GOT3 (cell line): ENCODE measurements around the gene CPNE8.

ENCODE experiments used
- DNase-seq: peaks from one replicate; lab custom pipeline; 2025; ENCODE audit warnings: mixed read lengths; lab: John Stamatoyannopoulos, UW

Gene CPNE8

DNA sequence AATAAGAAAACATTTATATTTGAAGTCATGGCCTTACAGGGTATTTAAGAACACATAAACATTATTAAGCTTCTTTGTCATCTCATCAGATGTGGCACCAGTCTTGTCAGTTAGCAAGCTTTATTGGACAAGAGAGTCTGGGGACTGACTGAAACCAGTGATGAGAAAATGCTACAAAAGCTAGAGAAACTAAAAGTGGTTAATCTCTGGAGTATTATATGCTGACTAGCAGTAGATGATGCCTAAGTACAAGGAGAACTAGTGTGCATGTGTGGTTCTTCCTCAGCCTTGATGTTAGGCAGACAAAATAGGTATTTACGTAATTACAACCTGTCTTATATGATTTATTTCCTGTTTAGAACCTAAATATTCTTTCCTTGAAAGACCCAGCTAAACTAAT lies 176.5 kb downstream of the CPNE8 start:
- DNase-seq, result no peak

DNA sequence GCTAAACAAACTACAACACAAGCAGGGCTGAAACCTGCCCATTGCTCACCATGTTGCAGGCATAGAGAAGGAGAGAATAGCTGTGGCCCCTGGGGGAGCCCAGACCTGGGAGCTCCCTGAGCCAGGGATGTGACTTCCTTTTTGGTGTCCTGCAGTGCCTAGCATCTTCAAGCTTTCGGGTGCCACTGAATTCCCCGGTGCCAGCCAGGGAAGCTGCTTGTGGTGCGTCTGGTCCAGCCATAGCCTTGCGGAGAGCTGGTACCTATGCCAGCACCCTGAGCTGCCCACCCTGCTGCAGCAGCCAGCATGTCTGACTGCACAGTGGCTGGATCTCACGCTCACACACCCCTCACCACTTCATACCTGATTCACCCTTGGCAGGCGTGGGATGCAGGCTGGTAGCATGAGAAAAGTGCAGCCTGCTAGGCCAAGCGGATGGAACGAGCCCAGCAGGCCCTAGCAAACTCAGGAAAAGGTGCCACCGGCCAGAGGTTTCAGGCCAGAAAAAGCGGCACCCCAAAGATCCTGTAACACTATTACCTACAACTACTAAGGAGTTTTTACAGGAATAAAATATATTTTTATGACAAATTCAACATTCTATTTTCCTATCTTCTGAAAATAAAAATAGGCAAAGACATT lies 183.7 kb downstream of the CPNE8 start:
- DNase-seq, result no peak

DNA sequence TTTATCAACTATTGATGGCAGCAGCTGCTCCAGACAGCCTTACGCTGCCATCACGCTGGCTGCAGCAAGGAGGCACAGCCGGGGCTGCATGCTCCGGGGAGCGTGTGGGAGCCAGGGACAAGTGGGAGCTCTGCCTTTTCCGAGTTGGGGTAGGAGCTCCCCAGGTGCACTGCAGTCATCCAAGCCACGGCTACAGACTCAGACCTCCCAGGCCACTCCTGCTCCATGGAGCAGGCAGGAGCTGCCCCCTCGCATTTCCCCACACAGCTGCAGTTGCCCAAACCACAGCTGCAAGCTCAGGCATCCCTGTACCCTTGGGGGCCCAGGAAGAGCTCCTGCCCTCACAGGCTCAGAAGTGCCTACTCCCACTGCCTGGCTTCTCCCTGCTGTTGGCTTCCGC lies 184.7 kb downstream of the CPNE8 start:
- DNase-seq, result no peak

DNA sequence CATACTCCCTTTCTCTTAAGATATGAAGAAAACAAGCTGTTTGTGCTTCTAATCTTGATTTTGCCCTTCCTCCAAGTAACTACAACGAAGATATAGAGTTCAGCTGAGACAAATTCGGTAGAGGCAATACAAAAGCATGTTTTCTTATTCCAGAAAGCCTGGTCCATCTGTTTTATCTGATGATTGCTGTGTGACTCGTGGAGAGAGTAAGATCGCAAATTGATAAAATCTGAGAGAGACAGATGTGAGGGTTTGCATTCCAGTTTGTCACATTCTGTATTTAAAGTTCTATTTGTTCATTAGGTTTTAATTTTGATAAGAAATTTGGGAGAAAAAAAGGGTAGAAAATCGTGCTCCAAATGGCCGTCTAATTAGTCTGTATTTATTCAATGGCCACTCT lies 192.1 kb downstream of the CPNE8 start:
- no peak for DNase-seq

DNA sequence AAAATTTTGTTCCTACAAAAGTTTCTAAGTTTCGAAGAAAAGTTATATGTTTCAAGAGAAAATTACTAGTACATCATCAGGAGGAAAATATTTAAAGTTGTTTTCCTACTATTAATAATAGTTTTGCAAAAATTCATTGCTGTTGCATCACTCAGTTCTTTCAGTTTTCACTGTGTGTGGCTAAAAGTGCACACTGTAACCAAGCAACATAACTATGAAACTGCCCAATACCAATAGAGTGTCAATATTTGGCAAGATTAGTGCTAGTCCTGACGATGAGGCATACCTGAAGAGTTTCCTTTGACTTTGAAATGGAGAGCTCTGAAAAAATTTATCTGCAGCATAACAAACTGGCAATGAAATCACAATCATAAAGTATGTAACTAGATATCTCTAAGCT lies 194.3 kb downstream of the CPNE8 start:
- DNase-seq, result no peak

DNA sequence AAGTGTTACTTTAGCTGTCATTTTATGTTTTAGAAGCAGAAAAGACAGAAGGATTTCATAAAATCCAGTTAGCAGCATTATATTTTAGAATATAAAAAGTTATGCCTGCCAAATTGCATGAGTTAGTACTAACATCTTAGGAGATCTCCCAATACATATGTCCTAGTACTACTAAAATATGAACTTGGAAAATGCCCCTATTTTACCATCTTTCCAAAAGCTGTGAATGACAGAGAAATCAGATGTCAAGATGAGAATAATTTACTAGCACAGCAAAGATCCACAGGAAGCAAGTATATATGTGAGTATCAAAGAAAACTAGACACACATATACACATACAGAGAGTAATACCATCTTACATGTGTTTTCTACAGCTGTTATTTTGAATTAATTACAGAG lies 196.9 kb downstream of the CPNE8 start:
- DNase-seq, result no peak

DNA sequence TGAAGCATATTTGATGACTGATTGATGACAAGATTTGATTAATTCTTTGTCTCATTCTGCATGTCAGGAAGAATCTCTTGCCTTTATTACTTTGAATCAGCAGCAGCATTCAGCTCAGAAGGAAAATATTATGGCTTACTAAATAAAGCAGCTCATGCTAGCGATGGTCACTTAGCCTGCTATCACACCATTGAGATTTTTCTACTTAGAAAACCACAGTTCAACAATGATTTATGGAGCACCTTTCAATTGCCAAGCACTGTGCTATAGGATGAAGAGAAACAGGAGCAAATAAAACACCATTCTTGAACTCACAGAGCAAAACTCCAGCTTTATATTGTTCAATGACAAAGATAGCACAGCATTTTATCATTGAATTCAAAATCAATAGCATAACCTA lies 197.7 kb downstream of the CPNE8 start:
- no peak for DNase-seq

DNA sequence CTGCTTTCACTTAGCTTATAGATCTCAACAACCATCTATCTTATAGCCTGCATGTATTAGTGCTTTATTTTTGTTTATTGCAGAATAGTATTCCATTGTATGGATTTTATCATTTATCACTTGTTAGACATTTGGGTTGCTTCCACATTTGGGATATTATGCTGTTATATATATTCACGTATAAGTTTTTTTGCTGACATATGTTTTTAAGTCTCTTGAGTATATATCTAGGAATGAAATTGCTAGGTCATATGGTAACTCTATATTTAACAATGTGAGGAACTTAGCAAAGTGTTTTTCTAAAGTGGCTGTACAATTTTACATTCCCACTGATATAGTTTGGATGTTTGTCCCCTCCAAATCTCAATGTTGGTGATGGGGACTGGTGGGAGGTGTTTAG lies 208.1 kb downstream of the CPNE8 start:
- DNase-seq, result no peak

DNA sequence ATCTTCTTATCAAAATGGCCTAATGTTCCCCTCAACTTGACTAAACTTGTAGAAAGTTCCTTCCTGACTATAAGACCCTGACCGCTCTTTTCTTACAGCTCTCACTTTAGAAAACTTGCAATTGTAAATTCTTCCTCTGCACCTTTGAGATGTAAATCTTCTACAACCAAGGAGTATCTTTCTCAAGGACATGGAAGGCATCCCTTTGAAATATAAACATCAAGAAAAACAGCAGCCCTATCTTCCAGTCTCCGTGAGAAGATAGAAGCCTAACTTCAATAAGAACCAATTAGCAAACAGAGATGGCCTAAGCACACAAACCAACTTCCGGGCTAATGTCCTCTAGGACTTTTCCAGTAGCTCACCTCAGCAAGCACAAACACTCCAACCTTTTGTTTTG lies 210.3 kb downstream of the CPNE8 start:
- no peak for DNase-seq

DNA sequence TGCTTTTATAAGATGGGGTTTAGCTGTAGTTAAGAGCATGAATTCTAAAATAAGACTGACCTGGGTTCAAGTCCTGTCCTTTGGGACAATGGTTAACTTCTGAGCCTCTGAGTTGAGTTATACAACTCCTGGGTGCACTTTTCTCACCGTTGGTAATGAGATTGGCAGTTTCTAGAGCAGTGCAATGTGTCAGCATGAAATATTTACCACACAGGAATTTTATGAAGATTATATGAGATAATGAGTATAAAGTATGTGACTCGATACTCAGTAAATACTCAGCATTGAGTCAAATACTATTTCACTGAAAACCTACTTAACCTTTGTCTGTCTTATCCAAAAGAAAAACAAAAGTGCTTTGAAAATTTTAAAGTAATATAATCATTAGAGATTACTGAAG lies 214.2 kb downstream of the CPNE8 start:
- no peak for DNase-seq

DNA sequence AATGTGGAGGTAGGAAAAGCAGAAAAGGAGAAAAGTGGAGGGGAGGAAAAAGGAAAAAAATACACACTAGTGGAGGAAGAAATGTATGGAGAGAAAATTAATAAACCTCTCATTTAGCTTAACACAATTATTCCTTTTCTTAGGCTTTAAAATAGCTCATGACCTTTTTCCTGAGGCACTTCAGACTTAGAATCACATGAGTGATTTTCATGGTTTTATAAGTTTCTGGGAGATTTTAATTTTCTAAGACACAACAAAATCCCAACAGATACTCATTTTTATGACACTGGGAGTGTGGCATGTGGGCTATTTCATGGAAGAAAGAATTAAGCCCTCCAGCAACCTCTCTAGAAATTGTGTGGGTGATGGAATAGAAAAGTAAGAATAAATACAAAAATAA lies 214.7 kb downstream of the CPNE8 start:
- DNase-seq, result no peak

DNA sequence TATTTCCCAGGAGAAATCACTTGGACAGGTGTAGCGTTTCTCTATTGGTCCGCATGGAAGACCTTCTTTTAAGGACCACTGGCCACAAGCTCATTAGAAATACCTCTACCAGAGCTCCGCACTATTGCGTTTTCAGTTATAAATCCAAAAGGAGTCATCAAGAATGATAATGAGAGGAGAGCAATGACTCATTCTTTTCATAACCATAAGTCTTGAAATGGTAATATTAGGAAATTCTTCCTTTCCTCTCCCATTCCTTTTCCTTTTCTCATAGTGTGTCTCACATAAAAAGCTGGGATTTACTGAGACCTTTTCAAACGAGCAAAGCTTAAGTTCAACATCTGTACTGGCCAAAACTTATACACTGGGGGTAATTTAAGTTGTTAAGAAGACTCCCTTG lies 215.7 kb downstream of the CPNE8 start:
- no peak for DNase-seq

DNA sequence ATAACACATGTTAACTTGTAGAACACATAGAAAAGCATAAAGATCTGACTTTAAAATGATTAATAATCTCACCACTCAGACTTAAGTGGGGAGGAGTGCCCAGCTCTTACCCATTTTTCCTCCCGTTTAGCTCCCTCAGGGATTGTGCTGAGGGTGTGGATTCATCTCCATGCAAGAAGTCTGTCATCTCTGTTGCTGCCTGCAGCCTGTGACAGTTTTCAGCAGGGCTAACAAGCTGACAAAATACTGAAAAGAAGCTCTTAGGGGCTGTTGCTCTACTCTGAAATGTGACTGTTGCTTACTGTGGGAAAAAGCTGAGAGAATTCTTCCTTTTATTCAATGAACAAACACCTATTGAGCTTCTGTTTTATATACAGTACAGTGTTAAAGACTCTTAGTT lies 216.2 kb downstream of the CPNE8 start:
- DNase-seq, result no peak

DNA sequence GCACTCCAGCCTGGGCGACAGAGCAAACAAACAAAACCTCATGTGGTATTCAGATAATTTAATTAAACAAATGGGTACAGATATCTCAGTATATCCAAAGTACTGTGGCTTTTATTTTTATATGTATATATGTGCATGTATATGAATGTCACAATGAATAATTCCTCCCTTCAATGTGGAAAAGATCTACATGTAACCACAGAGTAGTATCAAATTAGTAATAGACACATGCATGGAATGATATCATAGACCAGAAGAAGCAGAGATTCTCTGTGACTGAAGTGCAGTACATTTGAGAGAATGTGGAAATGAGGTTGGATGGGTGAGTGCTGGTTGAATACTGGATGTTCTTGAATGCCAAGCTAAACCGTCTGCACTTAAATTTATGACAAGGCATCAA lies 222.9 kb downstream of the CPNE8 start:
- no peak for DNase-seq

DNA sequence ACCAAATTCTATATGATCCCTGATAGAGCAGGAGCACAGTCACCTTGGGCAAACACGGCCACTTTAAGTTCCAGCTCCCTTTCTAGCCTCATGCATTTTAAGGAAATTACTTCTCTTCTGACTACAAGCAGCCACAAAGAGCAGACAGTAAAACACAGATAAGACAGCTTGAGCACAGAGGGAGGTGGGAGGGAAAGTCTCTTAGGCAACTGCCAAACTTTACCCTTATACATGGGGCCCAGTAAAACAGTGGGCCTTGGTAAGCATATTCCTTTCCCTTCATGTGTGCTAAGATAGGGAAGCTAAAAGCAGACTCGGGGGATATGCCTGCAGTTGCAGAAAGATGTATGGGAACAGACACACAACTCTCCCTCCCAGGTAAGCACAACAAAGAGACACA lies 235.9 kb downstream of the CPNE8 start:
- DNase-seq, result no peak

DNA sequence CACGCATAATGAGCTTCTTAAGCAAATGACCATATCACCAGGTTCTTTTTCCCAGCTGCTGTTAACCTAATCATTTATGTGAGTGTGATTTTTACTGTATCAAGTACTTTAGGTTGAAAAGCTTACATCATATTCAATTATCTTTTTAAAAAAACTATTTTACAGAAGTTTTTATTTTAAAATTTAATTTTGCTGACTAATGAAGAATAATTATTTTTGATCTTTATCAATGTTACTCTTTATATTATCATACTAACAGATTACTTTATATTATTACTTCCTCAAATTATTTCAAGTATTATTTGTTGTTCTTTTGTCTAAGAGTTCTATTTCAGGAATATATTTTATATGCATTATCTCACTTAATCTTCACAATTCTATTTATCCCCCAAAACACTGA lies 236.3 kb downstream of the CPNE8 start:
- no peak for DNase-seq

DNA sequence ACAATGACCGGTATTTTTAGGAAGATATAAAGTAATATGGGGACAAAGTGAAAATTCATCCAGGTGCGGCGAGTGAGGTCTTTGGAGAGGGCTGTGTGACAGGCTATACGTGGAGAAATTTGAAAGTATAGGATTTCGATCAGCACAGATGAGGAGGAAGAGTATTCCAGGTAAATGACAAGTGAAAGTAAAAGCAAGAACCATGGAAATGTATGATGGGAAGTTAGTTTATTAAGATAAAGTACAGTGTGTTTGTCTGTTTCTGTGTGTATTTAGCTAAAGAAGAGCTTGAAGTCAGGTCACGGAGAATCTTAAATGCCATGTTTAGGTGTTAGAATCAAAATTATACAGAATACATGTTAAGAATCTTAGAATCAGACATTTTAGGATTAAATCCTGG lies 239.0 kb downstream of the CPNE8 start:
- DNase-seq, result no peak

DNA sequence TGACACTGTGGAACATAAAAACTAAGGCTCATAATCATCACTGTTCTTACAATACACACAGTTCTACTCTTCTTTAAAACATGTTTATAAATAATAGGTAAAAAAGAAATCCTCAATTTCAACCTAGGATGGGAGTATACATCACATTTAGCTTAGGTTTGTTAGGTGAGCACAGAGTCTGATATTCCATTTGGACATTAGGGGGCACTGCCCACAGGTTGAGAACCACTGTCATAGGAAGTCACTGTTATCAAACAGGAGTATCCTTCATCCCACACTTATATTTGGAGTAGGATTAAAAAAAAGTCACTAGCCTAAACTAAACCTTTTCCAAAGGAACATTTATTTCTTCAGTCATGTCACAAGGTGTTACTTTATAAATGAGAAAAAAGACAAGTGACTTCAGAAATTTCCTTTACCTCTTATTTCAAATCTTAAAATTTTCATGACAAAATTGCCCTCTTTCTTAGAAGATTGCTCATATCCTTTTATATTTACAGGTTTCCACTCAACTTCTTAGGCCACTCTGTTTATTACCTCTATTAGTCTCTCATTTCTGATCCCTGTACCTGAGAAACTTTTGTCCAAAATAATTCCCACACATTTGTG lies 240.6 kb downstream of the CPNE8 start:
- DNase-seq, result no peak

DNA sequence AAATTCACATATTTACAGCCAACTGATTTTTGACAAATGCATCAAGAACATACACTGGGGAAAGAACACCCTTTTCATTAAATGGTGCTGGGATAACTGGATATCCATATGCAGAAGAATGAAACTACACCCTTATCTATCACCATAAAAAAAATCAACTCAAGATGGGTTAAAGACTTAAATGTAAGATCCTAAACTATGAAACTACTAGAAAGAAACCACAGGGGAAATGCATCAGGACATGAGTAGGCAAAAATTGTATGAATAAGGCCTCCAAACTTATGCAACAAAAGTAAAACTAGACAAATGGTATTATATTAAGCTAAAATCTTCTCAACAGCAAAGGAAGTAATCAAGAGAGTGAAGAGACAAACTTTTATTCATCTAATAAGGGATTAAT lies 242.6 kb downstream of the CPNE8 start:
- DNase-seq, result no peak

DNA sequence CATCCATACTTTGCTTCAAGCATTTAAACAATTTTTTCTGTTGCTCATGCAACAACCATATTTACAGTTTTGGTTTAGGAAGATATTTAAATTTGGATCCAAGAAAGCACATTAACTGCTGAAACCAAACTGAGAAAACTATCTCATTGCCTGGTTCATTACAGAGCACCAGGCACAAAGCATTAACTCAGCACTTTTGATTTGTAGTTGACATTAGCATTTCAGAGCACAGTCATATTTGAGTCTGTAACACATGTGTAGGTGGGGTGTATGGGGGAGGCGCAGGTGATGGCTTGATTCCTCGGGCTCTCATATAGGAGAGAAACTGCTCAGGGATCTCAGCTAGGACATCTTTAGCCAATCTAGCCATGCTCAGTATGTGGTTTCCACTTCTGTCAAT lies 251.7 kb downstream of the CPNE8 start:
- DNase-seq, result no peak

DNA sequence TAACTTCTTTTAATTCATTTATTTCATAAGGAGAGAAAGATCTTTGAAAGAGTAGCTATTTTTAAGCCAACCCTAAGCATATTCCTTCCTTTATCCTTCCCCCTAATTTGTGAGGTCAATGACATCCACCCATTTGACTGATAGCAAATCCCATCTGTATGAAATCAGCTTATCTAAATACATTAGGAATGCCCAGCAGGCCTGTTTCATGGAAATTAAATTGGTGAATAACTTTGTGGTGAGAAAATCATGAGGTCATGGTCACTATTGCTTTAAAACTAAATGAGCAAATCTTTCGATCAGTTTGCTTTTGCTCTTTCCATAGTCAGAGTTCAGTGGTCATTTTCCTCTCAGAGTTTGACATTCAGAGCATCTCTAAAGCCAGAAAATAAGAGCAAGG lies 256.6 kb downstream of the CPNE8 start:
- DNase-seq, result no peak

DNA sequence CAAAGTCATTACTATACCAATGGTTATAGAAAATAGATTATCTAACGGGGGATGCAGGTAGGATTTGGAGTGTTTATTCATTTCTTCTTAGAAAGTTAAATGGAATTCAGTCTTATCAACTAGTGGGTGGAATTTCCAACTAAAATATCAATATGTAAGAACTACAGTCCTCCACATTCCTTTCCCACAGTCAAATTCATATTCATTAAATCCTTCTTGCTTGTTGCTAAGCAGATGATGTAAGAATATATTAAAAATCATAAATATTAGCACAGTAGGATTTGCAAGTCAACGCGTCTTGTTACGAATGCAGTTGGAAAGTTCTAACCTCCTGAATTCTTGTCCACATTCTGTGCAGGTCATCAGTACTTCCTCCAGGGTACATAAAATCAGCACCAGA lies 259.2 kb downstream of the CPNE8 start:
- DNase-seq, result no peak

DNA sequence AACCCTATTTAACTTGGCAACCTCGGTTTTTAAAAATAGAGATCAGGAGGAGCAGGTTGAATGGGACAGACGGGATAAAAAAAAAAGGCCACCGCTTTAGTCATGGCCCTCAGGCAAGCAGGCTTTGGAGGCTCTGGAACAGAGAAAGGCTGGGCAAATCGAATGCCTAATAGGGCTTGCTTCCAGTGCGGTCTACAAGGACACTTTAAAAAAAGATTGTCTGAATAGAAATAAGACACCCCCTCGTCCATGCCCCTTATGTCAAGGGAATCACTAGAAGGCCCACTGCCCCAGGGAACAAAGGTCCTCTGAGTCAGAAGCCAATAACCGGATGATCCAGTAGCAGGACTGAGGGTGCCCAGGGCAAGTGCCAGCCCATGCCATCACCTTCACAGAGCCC lies 265.8 kb downstream of the CPNE8 start:
- DNase-seq, result no peak

DNA sequence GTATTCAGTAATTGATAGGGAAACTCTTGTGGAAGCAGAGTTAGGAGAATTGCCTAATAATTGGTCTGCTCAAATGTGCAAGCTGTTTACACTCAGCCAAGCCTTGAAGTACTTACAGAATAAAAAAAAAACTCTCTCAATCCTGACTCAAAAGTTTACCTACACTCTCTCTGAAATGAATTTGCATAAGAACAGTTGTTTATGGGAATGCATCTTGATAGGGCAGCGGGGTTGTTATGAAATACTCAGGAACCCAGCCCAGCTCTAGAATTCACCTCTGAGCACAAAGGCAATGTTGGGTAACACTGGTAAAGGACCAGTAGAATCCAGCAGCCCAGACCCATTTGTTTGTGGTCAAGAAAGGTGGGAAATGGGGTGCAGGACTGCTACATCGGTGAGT lies 267.0 kb downstream of the CPNE8 start:
- no peak for DNase-seq
